GM04503 (cell line): Measurements from ENCODE around the gene RTEL1.

Experiments
- DNase-seq: peaks from one replicate; pipeline ENCODE4 v3.0.0-alpha.2; 2012; ENCODE audit warnings: low read depth

The RTEL1 gene

DNA sequence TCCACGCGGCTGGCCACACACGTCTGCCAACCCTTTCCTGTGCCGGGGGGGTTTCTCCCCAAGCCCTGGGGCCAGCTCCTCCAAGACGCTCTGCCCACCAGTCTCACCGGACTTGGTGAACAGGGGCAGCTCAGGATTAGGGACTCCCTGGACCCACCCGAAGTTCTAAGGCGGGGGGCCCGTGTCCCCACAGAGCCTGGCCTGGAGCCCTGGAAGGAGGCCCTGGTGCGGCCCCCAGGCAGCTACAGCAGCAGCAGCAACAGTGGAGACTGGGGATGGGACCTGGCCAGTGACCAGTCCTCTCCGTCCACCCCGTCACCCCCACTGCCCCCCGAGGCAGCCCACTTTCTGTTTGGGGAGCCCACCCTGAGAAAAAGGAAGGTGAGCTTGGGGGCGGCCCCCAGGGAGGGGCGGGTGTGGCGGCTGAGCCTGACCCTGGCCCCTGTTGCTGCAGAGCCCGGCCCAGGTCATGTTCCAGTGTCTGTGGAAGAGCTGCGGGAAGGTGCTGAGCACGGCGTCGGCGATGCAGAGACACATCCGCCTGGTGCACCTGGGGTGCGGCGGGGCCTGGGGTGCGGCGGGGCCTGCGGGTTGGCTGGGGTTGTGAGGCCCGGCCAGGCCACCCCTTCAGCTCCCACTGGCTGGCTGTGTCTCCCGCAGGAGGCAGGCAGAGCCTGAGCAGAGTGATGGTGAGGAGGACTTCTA, 83.7 kb downstream of the RTEL1 start:
- no peak for DNase-seq

DNA sequence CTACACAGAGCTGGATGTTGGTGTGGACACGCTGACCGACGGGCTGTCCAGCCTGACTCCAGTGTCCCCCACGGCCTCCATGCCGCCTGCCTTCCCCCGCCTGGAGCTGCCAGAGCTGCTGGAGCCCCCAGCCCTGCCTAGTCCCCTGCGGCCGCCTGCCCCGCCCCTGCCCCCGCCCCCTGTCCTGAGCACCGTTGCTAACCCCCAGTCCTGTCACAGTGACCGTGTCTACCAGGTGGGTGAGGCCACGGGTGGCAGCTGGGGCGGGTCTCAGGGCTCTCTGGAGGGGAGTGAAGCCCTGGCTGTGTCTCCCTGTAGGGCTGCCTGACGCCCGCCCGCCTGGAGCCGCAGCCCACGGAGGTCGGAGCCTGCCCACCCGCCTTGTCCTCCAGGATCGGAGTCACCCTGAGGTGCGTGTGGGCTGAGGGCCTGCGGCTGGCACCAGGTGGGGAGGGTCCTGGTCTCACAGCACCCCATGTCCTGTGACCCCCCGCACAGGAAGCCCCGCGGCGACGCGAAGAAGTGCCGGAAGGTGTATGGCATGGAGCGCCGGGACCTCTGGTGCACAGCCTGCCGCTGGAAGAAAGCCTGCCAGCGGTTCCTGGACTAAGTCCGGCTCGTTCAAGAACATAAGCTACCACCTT, 84.4 kb downstream of the RTEL1 start:
- DNase-seq, result no peak

- DNase-seq, result no peak
These were observed 85.3 kb downstream of the RTEL1 start for GRCh38 chr20:63743210-63743970.

GRCh38 chr20:63744158-63744557, 86.0 kb downstream of the RTEL1 start:
- no peak for DNase-seq

DNA sequence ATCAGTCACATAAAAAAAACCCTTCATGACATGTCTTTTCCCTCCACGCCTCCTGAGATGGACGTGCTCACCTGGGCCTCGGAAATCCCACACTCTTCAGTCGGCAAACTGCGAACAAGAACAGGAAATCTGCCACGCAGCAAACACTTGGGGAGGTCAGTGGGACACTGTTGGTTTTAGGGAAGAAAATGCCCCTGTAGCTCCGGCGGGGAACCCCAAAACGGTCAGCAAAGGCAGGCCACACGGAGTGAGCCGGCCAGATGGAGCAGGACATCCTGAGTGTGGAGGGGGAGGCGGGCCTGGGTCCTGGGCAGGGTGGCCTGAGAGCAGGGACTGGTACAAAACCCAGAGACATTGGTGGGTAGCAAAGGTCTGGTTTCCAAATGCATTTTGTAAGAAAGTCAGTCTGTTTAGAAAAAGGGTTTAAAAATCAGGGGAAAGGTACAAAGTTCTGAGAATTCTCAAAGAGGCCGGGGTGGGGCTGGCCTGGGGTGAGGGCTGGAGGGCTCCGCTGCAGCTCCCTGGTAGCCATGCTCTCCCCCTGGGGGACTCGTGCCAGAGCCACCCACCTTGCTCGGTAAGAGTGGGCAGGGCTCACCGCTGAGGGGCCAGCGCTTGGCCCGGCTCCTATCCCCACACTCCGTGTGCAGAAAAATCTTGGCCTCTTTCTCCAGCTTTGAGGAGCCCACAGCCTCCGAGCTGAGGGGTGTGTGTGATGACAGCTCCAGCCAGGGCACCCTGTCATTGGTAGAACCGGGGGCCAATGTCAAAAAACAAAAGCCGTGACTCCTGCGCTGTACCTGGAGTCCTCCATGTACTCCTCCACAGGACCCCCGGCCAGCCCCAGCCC, 86.7 kb downstream of the RTEL1 start:
- DNase-seq, result no peak

- DNase-seq, result no peak
These were observed 87.3 kb downstream of the RTEL1 start for GRCh38 chr20:63745424-63745805.
